Muscle layer of colon (tissue), 2 donors: Measurements from ENCODE around the gene SACM1L.

Source experiments
- H3K27ac ChIP-seq: one replicate; pipeline ENCODE4 v1.7.0; 2013; ENCODE audit warnings: low read depth, mild to moderate bottlenecking, low read length, moderate library complexity
- H3K27me3 ChIP-seq, 2 donors: one replicate each; pipeline ENCODE4 v1.7.0; 2013; ENCODE audit warnings: low read length in 2 of 2, mild to moderate bottlenecking in 2 of 2; ENCODE audit not compliant: insufficient read depth in 2 of 2, control insufficient read depth in 1 of 2
- H3K36me3 ChIP-seq: one replicate; pipeline ENCODE4 v1.7.0; 2013; ENCODE audit warnings: mild to moderate bottlenecking, low read length; ENCODE audit not compliant: insufficient read depth
- H3K4me1 ChIP-seq: one replicate; pipeline ENCODE4 v1.7.0; 2013; ENCODE audit warnings: mild to moderate bottlenecking, low read length; ENCODE audit not compliant: insufficient read depth
- H3K4me3 ChIP-seq, 2 donors: one replicate each; pipeline ENCODE4 v1.7.0; 2013; ENCODE audit warnings: low read length in 2 of 2, low read depth in 1 of 2, mild to moderate bottlenecking in 1 of 2, moderate library complexity in 1 of 2
- H3K9ac ChIP-seq: one replicate; pipeline ENCODE4 v1.7.0; 2013; ENCODE audit warnings: low read length
- H3K9me3 ChIP-seq: one replicate; pipeline ENCODE4 v1.7.0; 2013; ENCODE audit warnings: mild to moderate bottlenecking, low read length
- donor health status: abdominal sarcoma.
- donor health status: Adenocarcinoma of cecum.

Gene SACM1L

DNA sequence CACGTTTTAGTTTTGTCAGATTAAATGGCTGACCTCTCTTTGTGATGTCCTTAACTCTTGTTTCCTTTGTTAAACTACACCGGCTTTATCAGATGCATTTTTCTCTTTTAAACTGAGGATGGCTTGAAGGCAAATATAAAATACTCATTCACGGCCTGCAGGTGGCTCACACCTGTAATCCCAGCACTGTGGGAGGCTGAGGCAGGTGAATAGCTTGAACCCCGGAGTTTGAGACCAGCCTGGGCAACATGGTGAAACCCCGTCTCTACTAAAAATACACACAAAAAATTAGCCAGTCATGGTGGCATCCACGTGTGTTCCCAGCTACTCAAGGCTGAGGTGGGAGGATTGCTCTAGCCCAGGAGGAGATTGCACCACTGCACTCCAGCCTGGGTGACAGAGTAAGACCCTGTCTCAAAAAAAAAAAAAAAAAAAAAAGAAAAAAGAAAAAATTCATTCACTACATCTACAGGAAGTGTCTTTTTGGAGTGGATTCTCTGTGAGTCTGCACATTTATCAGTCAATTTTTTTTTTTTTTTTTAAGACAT lies 34.7 kb upstream of the SACM1L start:
- Histone ChIP-seq H3K9ac (no peak overlapping the region), H3K9me3 (no peaks in the 10 kb centered on the region), H3K27ac (no peak overlapping the region), H3K4me3 (no peak overlapping the region), H3K36me3 (no peaks in the 10 kb centered on the region), H3K4me1 (peaks cover 23% of the 10 kb centered on the region), H3K27me3 (no peaks in the 10 kb centered on the region)

DNA sequence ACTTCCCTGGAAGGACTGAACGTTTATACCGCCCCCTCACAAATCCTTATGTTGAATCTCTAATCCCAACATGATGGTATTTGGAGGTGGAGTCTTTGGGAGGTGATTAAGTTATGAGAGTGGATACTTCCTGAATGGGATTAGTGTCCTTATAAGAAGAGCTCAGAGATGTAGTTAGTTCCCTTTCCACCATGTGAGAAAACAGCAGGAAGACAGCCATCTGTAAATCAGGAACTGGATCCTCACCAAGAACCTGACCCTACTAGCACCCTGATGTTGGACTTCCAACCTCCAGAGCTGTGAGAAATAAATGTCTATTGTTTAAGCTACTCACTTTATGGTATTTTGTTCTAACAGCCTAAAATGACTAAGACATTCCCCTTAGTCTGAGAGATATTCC lies 33.3 kb upstream of the SACM1L start:
- no peaks in the 10 kb centered on the region for H3K36me3 ChIP-seq
- peaks cover 23% of the 10 kb centered on the region for H3K4me1 ChIP-seq
- H3K9ac ChIP-seq, result no peak overlapping the region
- no peak overlapping the region for H3K4me3 ChIP-seq
- H3K27me3 ChIP-seq, result no peaks in the 10 kb centered on the region
- H3K9me3 ChIP-seq, result no peaks in the 10 kb centered on the region
- H3K27ac ChIP-seq, result no peak overlapping the region

DNA sequence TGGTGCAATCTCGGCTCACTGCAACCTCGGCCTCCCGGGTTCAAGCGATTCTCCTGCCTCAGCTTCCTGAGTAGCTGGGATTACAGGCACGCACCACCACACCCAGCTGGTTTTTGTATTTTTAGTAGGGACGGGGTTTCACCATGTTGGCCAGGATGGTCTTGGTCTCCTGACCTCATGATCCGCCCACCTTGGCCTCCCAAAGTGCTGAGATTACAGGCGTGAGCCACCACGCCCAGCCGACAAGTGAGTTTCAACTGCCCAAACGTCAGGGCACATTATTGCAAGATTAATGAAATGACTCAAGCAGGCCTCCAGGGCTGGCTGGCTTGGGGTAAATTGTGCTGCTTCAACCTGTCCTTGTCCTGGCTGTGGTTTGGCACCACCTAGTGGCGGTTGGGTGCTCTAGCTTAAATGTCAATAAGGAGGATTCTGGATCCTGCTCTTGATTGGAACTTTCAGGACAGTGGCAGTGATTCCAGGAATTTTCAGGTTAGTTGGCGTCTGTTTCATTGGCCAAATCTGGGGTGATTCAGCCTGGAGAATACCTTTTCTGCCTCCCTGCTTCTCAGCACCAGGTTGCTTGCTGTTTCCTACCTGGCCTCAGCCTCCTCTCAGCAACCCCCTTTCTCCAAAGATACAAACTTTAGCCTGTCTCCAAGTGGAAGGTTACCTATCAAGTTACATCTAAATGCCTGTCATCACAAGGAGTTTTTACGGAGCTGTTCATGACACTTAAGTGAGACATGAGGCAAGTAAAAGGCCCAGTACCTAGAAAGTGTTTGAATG lies 32.4 kb upstream of the SACM1L start:
- no peaks in the 10 kb centered on the region for H3K36me3 ChIP-seq
- no peaks in the 10 kb centered on the region for H3K27me3 ChIP-seq
- H3K9ac ChIP-seq, result no peak overlapping the region
- H3K4me3 ChIP-seq, result no peak overlapping the region
- no peaks in the 10 kb centered on the region for H3K9me3 ChIP-seq
- H3K27ac ChIP-seq, result no peak overlapping the region
- peaks cover 23% of the 10 kb centered on the region for H3K4me1 ChIP-seq

DNA sequence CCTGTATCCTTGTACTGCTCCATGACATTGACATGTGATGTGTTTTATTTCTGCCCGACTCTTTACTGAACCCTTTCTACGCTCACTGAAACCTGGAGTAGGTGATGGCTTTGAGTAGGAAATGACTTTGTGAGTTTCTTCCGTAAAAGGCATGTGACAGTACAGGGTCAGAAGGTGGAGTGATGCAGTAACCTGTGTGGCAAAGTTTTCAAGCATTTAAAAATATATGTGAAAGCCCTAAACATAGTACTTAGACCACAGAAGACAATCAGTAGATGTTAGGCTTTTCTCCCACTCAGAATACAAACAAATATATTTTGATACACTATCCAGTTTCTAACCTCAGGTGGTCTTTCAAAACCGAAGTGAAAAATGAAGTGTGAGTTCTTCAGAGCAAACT lies 31.3 kb upstream of the SACM1L start:
- no peaks in the 10 kb centered on the region for H3K27me3 ChIP-seq
- peaks cover 16% of the 10 kb centered on the region for H3K4me1 ChIP-seq
- no peak overlapping the region for H3K9ac ChIP-seq
- H3K27ac ChIP-seq, result no peak overlapping the region
- no peaks in the 10 kb centered on the region for H3K36me3 ChIP-seq
- H3K4me3 ChIP-seq, result no peak overlapping the region
- no peaks in the 10 kb centered on the region for H3K9me3 ChIP-seq

DNA sequence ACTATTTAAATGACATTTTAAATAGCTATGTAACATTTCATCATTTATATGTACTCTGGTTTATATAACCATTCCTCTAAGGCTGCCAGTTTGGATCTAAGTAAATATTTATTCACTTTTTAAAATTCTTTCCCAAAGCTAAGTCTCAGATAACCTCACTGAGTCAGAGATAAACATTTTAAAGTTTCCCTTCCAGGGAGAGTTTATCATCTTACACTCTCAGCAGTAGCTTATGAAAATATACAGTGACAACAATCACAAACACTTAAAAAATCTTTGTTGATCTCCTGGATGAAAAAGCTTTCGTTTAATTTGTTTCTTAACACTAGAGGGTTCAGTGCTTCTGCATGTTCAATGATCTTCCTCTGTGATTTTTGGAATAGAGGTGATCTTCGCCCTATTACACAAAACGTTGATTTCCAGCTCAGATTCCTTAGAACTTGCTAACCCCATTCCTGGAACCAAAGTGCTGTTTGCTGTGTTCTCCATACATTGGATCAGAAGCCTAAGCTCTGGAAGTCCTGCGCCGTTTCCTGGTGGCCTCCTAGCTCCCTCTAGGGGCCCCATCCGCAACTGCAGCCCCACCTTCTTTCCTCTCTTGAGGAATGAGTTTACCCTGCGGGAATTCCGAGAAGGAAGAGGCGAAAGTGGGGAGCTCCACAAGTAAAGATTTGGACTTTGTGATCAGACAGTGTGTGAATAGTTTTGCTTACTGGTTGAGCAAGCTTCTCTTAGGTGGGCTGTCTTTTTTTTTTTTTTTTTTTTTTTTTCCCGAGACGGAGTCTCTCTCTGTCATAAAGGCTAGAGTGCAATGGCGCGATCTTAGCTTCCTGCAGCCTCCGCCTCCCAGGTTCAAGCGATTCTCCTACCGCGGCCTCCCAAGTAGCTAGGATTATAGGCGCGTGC lies 29.3 kb upstream of the SACM1L start:
- Histone ChIP-seq H3K27me3 (no peaks in the 10 kb centered on the region), H3K4me1 (peaks cover 10% of the 10 kb centered on the region), H3K27ac (no peak overlapping the region), H3K4me3 (no peak overlapping the region), H3K9ac (no peak overlapping the region), H3K9me3 (no peaks in the 10 kb centered on the region), H3K36me3 (no peaks in the 10 kb centered on the region)

DNA sequence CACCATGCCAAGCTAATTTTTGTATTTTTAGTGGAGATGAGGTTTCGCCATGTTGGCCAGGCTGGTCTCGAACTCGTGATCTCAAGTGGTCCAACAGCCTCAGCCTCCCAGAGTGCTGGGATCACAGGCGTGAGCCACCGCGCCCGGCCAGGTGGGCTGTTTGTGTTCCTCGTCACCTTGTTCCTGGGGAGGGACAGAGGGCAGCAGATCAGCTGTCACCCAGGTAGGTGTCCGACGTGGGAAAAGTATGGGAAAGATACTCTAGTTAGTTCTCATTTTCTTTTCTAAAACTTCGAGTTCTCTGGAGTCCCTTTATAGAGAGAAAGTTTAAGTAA lies 28.7 kb upstream of the SACM1L start:
- no peaks in the 10 kb centered on the region for H3K27me3 ChIP-seq
- no peak overlapping the region for H3K4me3 ChIP-seq
- no peaks in the 10 kb centered on the region for H3K9me3 ChIP-seq
- no peaks in the 10 kb centered on the region for H3K36me3 ChIP-seq
- no peak overlapping the region for H3K27ac ChIP-seq
- no peak overlapping the region for H3K9ac ChIP-seq
- peaks cover 16% of the 10 kb centered on the region for H3K4me1 ChIP-seq

DNA sequence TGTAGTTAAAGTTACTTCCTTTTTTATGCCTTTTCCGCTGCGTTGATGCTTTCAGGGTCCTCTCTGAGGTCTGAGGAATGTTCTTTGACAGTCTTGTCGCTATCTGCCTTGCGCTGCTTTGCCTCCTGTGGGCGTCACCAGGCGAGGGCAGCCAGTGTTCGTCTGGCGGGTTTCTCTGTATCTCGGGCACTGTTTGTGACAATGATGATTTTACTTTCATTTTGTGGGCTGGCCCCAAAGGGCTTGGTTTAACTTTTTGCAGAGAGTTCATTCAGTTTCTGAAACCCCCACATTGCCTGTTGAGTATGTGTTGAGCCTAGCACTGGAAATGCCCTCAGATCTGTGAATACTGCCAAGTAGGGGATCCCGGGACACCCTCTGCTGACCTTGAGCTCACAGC lies 24.6 kb upstream of the SACM1L start:
- Histone ChIP-seq H3K9me3 (no peaks in the 10 kb centered on the region), H3K4me1 (peaks cover 27% of the 10 kb centered on the region), H3K4me3 (peak overlapping the region in 1 of 2 donors; percentile 47), H3K27ac (no peak overlapping the region), H3K36me3 (peaks cover 11% of the 10 kb centered on the region), H3K27me3 (no peaks in the 10 kb centered on the region), H3K9ac (no peak overlapping the region)

DNA sequence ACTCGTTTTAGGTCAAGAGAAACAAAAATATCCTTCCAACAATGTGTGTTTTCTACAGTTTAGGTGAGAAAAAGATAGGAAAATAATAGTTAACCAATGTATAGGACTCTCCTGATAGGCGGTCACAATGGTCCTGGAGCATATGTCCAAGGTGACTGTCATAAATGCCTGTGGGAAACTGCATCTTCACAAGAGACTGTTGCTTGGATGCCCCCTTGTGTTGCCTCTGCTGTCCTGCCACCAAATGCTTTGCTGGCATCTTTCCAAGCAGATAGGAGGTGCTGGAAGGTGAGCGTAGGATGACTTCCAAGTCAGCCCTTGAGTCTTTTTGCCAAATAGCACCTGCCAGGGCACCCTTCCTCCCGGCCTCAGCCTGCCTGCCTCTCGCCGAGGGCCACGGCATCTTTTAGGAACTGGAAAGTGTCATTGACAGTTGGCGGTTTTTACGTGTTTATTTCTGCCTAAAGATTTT lies 24.1 kb upstream of the SACM1L start:
- H3K27ac ChIP-seq, result no peak overlapping the region
- H3K4me3 ChIP-seq, result peak overlapping the region in 1 of 2 donors; percentile 47
- peaks cover 30% of the 10 kb centered on the region for H3K4me1 ChIP-seq

DNA sequence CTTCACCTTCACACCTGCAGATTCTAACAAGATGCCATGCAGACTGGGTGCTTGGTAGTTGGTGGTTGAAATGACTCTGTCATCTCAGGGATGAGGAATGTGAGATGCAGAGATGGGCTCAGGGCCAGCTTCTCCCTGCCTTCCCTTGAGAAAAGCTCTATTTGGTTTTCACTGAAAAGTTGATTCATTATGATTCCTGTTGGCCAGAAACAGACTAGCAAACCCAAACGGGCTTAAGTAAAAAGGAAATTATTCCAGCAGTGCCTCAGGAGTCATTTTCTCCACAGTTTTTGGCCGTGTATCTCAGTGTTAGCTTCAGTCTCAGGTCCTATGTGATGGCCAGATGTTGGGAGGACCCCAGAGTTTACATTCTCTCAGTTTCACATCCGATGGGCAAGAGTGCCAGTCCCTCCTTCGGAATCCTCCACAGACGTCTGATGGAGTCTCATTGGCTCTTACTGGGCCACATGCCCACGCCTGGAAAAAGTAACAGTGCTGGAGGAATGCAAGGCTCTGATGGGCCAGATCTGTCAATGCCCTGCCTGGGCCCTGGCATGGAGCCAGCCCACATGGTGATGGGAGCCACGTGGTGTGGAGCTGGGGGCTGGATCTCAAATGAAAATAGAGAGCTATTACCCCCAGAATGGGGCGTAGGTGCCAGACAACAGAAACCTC lies 22.3 kb upstream of the SACM1L start:
- Histone ChIP-seq H3K9me3 (no peaks in the 10 kb centered on the region), H3K27ac (no peak overlapping the region), H3K4me3 (no peak overlapping the region), H3K9ac (no peak overlapping the region), H3K36me3 (peaks cover 24% of the 10 kb centered on the region), H3K27me3 (no peaks in the 10 kb centered on the region), H3K4me1 (peaks cover 35% of the 10 kb centered on the region)

More for the DNA sequence above, 24.1 kb upstream of the SACM1L start:
- Histone ChIP-seq H3K9ac (no peak overlapping the region), H3K9me3 (no peaks in the 10 kb centered on the region), H3K27me3 (no peaks in the 10 kb centered on the region), H3K36me3 (peaks cover 15% of the 10 kb centered on the region)

DNA sequence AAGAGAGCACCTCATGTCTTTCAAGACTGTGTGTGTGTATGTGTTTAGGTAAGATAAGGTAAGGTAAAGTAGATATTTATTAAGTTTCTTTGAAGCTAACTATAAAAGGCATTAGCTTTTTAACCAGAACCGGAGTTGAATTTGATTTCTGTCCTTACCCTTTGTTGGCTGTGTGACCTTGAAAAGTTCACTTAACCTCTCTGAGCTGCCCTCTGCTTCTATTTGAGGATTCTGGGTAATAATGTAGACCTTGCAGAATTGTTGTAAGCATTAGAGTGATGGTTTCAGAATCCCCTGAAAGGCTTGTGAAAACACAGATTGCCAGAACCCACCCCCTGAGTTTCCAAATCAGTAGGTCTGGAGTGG lies 21.6 kb upstream of the SACM1L start:
- H3K36me3 ChIP-seq, result peaks cover 27% of the 10 kb centered on the region
- no peak overlapping the region for H3K9ac ChIP-seq
- no peaks in the 10 kb centered on the region for H3K9me3 ChIP-seq
- H3K4me1 ChIP-seq, result peaks cover 38% of the 10 kb centered on the region
- no peaks in the 10 kb centered on the region for H3K27me3 ChIP-seq
- H3K4me3 ChIP-seq, result no peak overlapping the region
- peak overlapping the region; percentile 45 for H3K27ac ChIP-seq

DNA sequence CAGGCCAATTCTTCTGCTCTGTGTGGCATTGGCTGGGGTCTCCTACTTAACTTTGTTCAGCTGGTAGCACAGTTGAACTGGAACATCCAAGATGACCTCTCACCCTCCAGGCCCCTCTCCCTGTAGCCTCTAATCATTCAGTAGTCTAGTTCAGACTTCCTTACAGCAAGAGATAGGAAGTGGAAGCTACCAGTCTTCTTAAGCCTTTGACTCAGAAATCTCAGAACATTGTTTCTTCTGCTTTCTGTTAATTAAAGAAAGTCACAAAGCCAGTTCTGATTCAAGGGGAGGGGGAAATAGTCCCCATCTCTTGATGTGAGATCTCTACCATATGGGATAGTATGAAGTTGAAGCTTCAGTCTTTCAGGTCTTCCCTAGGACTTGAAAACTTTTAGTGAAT lies 18.8 kb upstream of the SACM1L start:
- Histone ChIP-seq H3K27me3 (no peaks in the 10 kb centered on the region), H3K4me1 (peaks cover 25% of the 10 kb centered on the region), H3K27ac (no peak overlapping the region), H3K9ac (no peak overlapping the region), H3K9me3 (no peaks in the 10 kb centered on the region), H3K4me3 (no peak overlapping the region), H3K36me3 (peaks cover 48% of the 10 kb centered on the region)
